Body of pancreas (tissue), 4 donors: ENCODE results near the gene KRTAP2-2. TPM values are rescaled to one million over a fixed set of nuclear protein-coding genes. Genes with fewer than 3 reads are reported as not detected.
"Not testable (repeated sequence)": the region's sequence is repeated elsewhere in the genome, so short reads cannot be mapped to it uniquely, and the experiment has no call there.

Experiments used
- ATAC-seq: fragments of 150-250 bp; one replicate; pipeline ENCODE4 v1.9.1; 2016
- DNase-seq, 4 donors: peaks; one replicate each; pipeline ENCODE4 v3.0.0-alpha.2; 2019
- H3K27ac ChIP-seq, 4 donors: fragments of 200-600 bp; sonication (generic); 1 replicate in 3 of 4; 2 replicates in 1 of 4; pipeline versions ENCODE4 v1.5.1 to v1.6.1; 2016 to 2019; ENCODE audit warnings: mild to moderate bottlenecking in 1 of 4, mixed read lengths in 1 of 4, moderate library complexity in 1 of 4
- H3K27me3 ChIP-seq, 2 donors: fragments of 200-600 bp; sonication (generic); one replicate each; pipeline ENCODE4 v1.6.0; 2016; ENCODE audit warnings: mild to moderate bottlenecking in 1 of 2
- H3K36me3 ChIP-seq, 2 donors: fragments of 200-600 bp; sonication (generic); replicated peaks in 1 of 2; 2 replicates each; pipeline ENCODE4 v1.5.1; 2016; ENCODE audit warnings: low read depth in 2 of 2; ENCODE audit not compliant: insufficient read depth in 1 of 2
- H3K4me1 ChIP-seq: fragments of 200-600 bp; sonication (generic); one replicate; pipeline ENCODE4 v1.6.0; 2016
- H3K4me3 ChIP-seq, 2 donors: fragments of 200-600 bp; sonication (generic); 1 replicate in 1 of 2; 2 replicates in 1 of 2; pipeline ENCODE4 v1.5.1; 2016 to 2019
- H3K9me3 ChIP-seq, 3 donors: fragments of 200-600 bp; sonication (generic); 1 replicate in 2 of 3; 2 replicates in 1 of 3; pipeline ENCODE4 v1.5.1; 2016
- POLR2A ChIP-seq, 3 donors: fragments of 450-650 bp; IDR thresholded peaks; one replicate each; pipeline ENCODE4 v1.6.1; 2016; ENCODE audit warnings: antibody characterized with exemption in 3 of 3, mild to moderate bottlenecking in 2 of 3
- WGBS, 2 donors: methylation state at CpG; one replicate each; pipeline ENCODE4 v1.1.5; 2017; 5-methylcytosine and 5-hydroxymethylcytosine counted together
- intact Hi-C: fragments of 100-400 bp; cut with DNase I; formaldehyde crosslinking; loops from one replicate; pipeline ENCODE4 v1.15.1; 2023
- total RNA-seq, 2 donors: library from RNA; depleted of rRNA; stranded (reverse); fragments of >200 nt; gene quantifications; one replicate each; pipeline ENCODE4 v1.1.0, GENCODE V29; 2016
- TF ChIP-seq, protein P1 (sequence below), 7 experiments: fragments of 450-650 bp in 4 of 7; fragments of 200-600 bp in 3 of 7; sonication (generic) in 3 of 7; IDR thresholded peaks; one replicate each; pipeline ENCODE4 v1.5.1; 2016 to 2019; ENCODE audit warnings: antibody characterized with exemption in 7 of 7

KRTAP2-2 gene
- total RNA-seq, 2 donors from 2014 or later: not detected

GRCh38 chr17:41065829-41066624, 11.0 kb upstream of the KRTAP2-2 start, which contains the start of gene KRTAP2-4:
KRTAP2-4 (minus strand) TSS chr17:41065879; CDS start chr17:41065845, 34 bp downstream.
- H3K27ac ChIP-seq: no peak within 1 kb of the TSS
- no peak for ATAC-seq
- intact Hi-C loops: no loop called here
- TF ChIP-seq, protein P1, sequence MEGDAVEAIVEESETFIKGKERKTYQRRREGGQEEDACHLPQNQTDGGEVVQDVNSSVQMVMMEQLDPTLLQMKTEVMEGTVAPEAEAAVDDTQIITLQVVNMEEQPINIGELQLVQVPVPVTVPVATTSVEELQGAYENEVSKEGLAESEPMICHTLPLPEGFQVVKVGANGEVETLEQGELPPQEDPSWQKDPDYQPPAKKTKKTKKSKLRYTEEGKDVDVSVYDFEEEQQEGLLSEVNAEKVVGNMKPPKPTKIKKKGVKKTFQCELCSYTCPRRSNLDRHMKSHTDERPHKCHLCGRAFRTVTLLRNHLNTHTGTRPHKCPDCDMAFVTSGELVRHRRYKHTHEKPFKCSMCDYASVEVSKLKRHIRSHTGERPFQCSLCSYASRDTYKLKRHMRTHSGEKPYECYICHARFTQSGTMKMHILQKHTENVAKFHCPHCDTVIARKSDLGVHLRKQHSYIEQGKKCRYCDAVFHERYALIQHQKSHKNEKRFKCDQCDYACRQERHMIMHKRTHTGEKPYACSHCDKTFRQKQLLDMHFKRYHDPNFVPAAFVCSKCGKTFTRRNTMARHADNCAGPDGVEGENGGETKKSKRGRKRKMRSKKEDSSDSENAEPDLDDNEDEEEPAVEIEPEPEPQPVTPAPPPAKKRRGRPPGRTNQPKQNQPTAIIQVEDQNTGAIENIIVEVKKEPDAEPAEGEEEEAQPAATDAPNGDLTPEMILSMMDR (IDR thresholded peaks at IDR 0.05): no peak
- TF ChIP-seq POLR2A (IDR thresholded peaks at IDR 0.05): no peak
- no peak for DNase-seq
- WGBS, 2 donors: 82 to 89% methylated on average over 5 of the region's 6 CpGs
- no peaks in the 10 kb centered on the region for H3K9me3 ChIP-seq
- no peaks in the 10 kb centered on the region for H3K4me1 ChIP-seq
- H3K4me3 ChIP-seq: no peak within 1 kb of the TSS
- no peaks in the 10 kb centered on the region for H3K27me3 ChIP-seq
- no peaks in the 10 kb centered on the region for H3K36me3 ChIP-seq

GRCh38 chr17:41065016-41065689, 10.1 kb upstream of the KRTAP2-2 start:
- intact Hi-C loops, H3K36me3 ChIP-seq, H3K27ac ChIP-seq, ATAC-seq, H3K27me3 ChIP-seq, H3K4me1 ChIP-seq, DNase-seq, H3K4me3 ChIP-seq, H3K9me3 ChIP-seq: not testable (repeated sequence)
- WGBS, 2 donors: 44 to 50% methylated on average over 6 to 7 of the region's 16 CpGs

GRCh38 chr17:41064301-41064700, 9.3 kb upstream of the KRTAP2-2 start:
- Histone ChIP-seq H3K27me3 (no peaks in the 10 kb centered on the region), H3K4me1 (no peaks in the 10 kb centered on the region), H3K27ac (no peak overlapping the region), H3K9me3 (no peaks in the 10 kb centered on the region), H3K36me3 (no peaks in the 10 kb centered on the region), H3K4me3 (no peak overlapping the region)
- TF ChIP-seq POLR2A (IDR thresholded peaks at IDR 0.05): no peak
- intact Hi-C loops: no loop called here
- ATAC-seq: no peak
- no peak for DNase-seq
- WGBS, 2 donors: 64 to 74% methylated on average over 1 of the region's 1 CpG

DNA sequence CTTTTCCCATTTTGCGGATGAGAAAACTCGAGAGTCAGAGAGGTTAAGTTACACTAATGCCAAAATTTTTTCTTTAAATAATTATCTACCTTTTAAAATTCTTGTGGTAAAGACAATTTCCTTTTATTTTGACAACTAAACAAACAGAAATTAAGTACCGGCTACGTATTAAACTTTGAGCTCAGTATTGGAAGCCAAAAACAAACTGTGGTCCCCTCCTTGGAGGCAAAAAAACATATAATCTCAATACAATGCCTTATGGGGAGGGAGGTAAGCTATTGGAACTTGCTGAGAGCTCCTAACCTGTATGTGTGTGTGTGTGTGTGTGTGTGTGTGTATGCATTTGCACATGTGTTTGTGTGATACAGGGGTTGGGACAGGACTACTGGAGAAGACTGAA, 8.4 kb upstream of the KRTAP2-2 start:
- H3K9me3 ChIP-seq: no peaks in the 10 kb centered on the region
- WGBS, 2 donors: 53 to 62% methylated on average over 4 of the region's 4 CpGs
- H3K27me3 ChIP-seq: no peaks in the 10 kb centered on the region
- H3K36me3 ChIP-seq: no peaks in the 10 kb centered on the region
- DNase-seq: no peak
- H3K4me1 ChIP-seq: no peaks in the 10 kb centered on the region
- no peak overlapping the region for H3K4me3 ChIP-seq
- H3K27ac ChIP-seq: no peak overlapping the region
- no peak for TF ChIP-seq POLR2A (IDR thresholded peaks at IDR 0.05)
- TF ChIP-seq, protein P1 (IDR thresholded peaks at IDR 0.05): no peak
- no peak for ATAC-seq
- intact Hi-C loops: no loop called here

DNA sequence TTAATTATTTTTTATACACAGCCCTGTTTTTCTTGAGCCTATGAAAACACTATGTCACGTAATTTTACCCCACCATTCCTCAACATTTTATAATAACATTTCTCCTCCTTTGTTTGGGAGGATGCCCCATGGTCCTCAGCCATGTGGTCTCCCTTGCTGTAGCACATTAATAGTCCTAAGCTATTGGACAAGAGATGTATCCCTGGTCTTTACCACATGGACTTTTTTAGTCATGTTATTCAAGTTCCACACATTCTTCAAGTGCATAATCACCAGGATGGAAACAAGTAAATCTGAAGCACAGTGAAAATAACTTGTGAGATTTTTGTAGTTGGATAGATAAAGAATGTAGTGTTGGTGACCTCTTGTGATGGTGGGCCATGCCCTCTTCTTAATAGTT, 6.9 kb upstream of the KRTAP2-2 start:
- H3K9me3 ChIP-seq: peaks cover 0 to 3% (median 0%) of the 10 kb centered on the region in 3 donors
- H3K27ac ChIP-seq: no peak overlapping the region
- H3K4me3 ChIP-seq: no peak overlapping the region
- no peaks in the 10 kb centered on the region for H3K27me3 ChIP-seq
- intact Hi-C loops: no loop called here
- WGBS, 2 donors: 54 to 65% methylated on average over 1 of the region's 1 CpG
- DNase-seq (no peak), ATAC-seq (no peak)
- H3K4me1 ChIP-seq: no peaks in the 10 kb centered on the region
- TF ChIP-seq, protein P1 (IDR thresholded peaks at IDR 0.05): no peak
- TF ChIP-seq POLR2A (IDR thresholded peaks at IDR 0.05): no peak
- no peaks in the 10 kb centered on the region for H3K36me3 ChIP-seq
